Stimulated activated CD4-positive, alpha-beta T cell treated with anti-CD3 and anti-CD28 coated beads, Interleukin-4, amount 100 ng/mL, for 4 hours (primary cell): Measurements from ENCODE around the gene MAT2B.
"Not testable (repeated sequence)": the region's sequence is repeated elsewhere in the genome, so short reads cannot be mapped to it uniquely, and the experiment has no call there.

Experiments
- DNase-seq, 2 experiments: peaks; one replicate each; pipeline ENCODE4 v3.0.0-alpha.2; 2020

Gene MAT2B

GRCh38 chr5:163504079-163504931 is 1.1 kb upstream of the MAT2B start:
- peak; percentile 19 to 25 for DNase-seq

- DNase-seq = no peak
Observed at GRCh38 chr5:163505049-163505367, 411 bp upstream of the MAT2B start.

GRCh38 chr5:163506095-163506457 is 657 bp downstream of the MAT2B start:
- no peak for DNase-seq

- DNase-seq = no peak
Observed at GRCh38 chr5:163506726-163507125, 1.3 kb downstream of the MAT2B start.

- no peak for DNase-seq
Observed at GRCh38 chr5:163508753-163509152, 3.3 kb downstream of the MAT2B start.

GRCh38 chr5:163509291-163509951 is 4.0 kb downstream of the MAT2B start:
- DNase-seq = no peak

- DNase-seq = no peak
Observed at GRCh38 chr5:163512526-163512925, 7.1 kb downstream of the MAT2B start.

- no peak for DNase-seq
Observed at GRCh38 chr5:163525096-163525495, 19.7 kb downstream of the MAT2B start.

- no peak for DNase-seq
Observed at GRCh38 chr5:163529698-163530097, 24.3 kb downstream of the MAT2B start.

- no peak for DNase-seq
Observed at GRCh38 chr5:163531272-163531671, 25.9 kb downstream of the MAT2B start.

GRCh38 chr5:163532171-163533084 is 27.0 kb downstream of the MAT2B start:
- DNase-seq = no peak

- DNase-seq = no peak
Observed at GRCh38 chr5:163533223-163533622, 27.8 kb downstream of the MAT2B start.

GRCh38 chr5:163534492-163535094 is 29.2 kb downstream of the MAT2B start:
- DNase-seq = no peak

- DNase-seq = no peak
Observed at GRCh38 chr5:163535290-163535689, 29.9 kb downstream of the MAT2B start.

GRCh38 chr5:163536442-163536841 is 31.0 kb downstream of the MAT2B start:
- DNase-seq = not testable (repeated sequence)

- no peak for DNase-seq
Observed at GRCh38 chr5:163540696-163541095, 35.3 kb downstream of the MAT2B start.

- no peak for DNase-seq
Observed at GRCh38 chr5:163542771-163543170, 37.4 kb downstream of the MAT2B start.

- no peak for DNase-seq
Observed at GRCh38 chr5:163544041-163544440, 38.6 kb downstream of the MAT2B start.

GRCh38 chr5:163544836-163545235 is 39.4 kb downstream of the MAT2B start:
- no peak for DNase-seq

- no peak for DNase-seq
Observed at GRCh38 chr5:163548649-163549048, 43.2 kb downstream of the MAT2B start.

- no peak for DNase-seq
Observed at GRCh38 chr5:163551156-163551555, 45.7 kb downstream of the MAT2B start.

GRCh38 chr5:163552536-163552935 is 47.1 kb downstream of the MAT2B start:
- DNase-seq = no peak

GRCh38 chr5:163561339-163561738 is 55.9 kb downstream of the MAT2B start:
- no peak for DNase-seq
